ENCODE measurements around the gene HOMER2.
"Not testable (repeated sequence)": the region's sequence is repeated elsewhere in the genome, so short reads cannot be mapped to it uniquely, and the experiment has no call there.

Gene HOMER2

DNA sequence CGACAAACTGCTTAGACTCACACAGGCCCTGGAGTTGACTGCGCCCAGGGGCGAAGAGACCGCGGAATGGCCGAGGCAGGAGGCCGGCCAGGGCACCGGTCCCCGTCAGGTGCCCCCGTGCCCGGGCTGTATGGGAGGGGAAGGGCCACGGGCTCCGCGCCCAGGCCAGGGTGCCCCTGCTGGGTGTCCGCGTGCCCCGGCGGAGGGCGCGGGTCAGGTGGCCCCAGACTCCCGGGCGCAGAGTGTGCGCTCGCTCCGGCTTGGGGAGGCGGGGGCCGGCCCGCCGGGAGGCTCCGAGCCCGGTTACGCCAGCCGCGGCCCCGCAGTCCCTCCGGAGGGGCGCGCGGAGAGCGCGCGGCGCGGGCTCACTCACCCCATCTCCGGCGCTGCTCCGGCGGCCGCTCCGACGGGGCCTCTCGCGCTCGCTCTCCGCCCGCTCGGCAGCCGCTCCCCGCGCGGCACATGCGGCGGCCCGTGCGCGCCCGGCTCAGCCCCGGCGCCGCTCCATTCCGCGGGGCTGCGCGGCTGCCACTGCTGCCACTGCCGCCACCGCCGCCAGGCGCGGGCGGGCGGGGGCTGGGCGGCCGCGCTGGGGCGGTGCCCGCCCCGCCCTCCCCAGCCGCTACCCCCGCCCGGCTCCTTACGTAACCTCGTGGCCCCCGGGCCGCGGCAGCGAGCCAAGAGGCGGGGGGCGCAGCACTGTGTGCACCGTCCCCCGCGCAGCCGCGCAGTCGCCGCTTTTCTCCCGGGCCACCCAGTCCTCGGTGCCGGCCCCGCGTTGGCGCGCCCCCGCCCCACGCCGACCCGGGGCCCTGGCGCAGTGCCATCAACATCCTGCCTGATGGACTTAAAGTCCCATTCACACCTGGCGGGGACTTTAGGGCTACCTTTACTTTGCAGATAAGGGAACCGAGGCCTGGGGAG is at the start of gene HOMER2:
TSS of gene HOMER2 (minus strand) at position 563 of the 924 bp plus-strand sequence. CDS start at position 378, 185 bp downstream.
- TF ChIP-seq, protein P1, sequence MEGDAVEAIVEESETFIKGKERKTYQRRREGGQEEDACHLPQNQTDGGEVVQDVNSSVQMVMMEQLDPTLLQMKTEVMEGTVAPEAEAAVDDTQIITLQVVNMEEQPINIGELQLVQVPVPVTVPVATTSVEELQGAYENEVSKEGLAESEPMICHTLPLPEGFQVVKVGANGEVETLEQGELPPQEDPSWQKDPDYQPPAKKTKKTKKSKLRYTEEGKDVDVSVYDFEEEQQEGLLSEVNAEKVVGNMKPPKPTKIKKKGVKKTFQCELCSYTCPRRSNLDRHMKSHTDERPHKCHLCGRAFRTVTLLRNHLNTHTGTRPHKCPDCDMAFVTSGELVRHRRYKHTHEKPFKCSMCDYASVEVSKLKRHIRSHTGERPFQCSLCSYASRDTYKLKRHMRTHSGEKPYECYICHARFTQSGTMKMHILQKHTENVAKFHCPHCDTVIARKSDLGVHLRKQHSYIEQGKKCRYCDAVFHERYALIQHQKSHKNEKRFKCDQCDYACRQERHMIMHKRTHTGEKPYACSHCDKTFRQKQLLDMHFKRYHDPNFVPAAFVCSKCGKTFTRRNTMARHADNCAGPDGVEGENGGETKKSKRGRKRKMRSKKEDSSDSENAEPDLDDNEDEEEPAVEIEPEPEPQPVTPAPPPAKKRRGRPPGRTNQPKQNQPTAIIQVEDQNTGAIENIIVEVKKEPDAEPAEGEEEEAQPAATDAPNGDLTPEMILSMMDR (IDR thresholded peaks at IDR 0.05; ENCODE audit: low read depth, low read length): no peak
- no peak within 1 kb of the TSS for H3K4me3 ChIP-seq (ENCODE audit: low read depth, low read length)

DNA sequence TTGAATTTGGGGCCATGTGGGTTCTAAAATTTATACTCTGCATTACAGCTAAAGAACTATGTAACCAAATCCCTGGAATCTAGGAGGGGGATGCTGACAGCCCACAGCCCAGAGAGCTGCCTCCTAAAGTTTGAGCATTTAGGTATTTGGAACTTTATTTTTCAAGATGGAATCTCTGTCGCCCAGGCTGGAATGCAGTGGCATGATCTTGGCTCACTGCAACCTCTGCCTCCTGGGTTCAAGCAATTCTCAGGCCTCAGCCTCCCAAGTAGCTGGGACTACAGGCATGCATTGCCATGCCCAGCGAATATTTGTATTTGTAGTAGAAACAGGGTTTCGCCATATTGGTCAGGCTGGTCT is 48.1 kb upstream of the HOMER2 start:
- not testable (repeated sequence) for H3K4me3 ChIP-seq (ENCODE audit: low read depth, low read length)

DNA sequence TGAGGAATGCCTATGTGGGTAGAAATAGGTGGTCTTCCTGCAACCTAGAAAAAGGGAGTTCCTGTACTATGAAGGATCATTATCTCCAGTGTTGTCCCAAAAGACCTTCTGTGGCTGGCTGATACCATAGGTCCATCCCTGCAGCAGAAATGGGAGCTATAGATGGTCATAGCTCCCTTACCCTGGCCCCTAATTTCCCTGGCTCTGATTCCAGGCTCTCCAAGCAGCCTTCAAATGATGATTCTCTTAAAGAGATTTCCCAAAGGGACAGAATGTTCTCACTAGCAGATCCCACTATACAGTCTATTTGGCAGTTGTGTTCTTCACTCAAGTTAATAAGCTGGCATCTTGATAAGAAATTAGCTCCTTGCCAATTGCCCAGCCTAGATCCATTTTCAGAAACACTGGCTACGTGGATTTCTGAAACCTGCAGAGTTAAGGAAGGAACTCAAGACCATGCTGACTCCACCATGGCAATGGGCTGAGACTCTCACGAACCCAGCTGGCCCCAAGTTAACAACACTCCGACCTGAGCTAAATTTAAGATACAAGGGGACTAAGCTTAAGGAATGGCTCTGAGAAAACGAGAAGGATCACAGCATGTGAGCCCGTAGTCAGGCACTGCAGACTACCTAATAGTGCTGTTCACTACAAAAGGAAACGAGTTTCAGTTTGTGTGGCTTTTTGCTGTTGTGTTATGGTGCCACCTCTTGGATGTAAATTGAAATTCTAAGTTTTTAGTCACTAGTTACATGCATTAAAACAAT is 47.6 kb upstream of the HOMER2 start:
- TF ChIP-seq, protein P1 (IDR thresholded peaks at IDR 0.05; ENCODE audit: low read depth, low read length): peak; percentile 28; the same call in 1 of the 2 replicates
- peak overlapping the region; percentile 46 for H3K4me3 ChIP-seq (ENCODE audit: low read depth, low read length)

DNA sequence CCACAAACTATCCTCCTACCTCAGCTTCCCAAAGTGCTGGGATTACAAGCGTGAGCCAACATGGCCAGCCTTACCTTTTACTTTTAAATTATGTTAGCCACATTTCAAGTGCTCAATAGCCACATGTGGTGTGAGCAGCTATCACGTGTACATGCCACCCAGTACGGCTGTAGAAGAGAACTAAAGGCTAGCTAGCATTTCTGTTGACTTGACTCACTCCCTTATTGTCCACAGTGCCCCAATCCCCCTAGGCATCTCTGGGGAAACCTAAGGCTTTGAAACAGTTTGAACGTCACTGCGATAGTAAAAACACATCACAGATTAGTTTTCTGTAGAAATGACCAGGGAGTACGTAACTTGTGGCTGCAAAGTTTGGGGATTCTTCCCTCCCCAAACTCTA is 46.9 kb upstream of the HOMER2 start:
- no peak overlapping the region for H3K4me3 ChIP-seq (ENCODE audit: low read depth, low read length)
- TF ChIP-seq, protein P1 (IDR thresholded peaks at IDR 0.05; ENCODE audit: low read depth, low read length): no peak

DNA sequence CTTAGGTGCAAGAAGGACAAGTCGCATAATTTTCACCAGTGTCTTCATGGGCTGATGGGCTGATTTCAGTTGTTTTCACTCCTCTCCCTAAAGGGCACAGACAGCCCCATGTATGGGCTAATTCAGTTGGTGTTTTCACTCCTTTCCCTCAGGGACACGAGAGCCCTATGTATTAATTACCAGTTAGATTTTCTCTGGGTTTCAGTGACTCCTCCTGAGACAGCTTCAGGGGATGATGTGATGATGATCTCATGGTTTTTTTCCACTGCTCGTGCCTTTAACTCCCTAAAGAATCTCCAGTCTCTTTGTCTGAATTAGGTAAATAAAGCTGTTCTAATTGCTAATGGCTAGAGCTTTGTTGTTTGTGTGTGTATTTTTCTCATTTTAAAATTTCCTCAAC is 43.4 kb upstream of the HOMER2 start:
- no peak overlapping the region for H3K4me3 ChIP-seq (ENCODE audit: low read depth, low read length)
- TF ChIP-seq, protein P1 (IDR thresholded peaks at IDR 0.05; ENCODE audit: low read depth, low read length): no peak

DNA sequence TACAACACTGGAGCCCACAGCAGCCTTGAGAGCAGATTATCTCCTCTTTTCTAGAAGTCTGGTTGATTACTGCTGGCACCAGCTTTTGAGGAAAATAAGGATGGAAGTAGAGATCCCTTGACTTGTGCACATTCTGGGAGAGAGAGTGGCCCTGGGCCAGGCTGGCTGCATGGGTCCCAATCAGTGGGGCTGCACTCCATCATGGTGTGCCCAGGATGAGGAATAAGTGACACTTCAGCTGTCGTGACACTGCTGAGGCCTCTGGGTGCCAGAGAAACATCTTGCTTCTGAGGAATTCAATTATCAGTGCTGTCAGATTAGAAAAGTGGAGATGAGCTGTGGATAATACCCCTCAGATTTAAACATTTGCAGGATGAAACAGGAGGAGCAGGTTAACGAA is 42.6 kb upstream of the HOMER2 start:
- no peak overlapping the region for H3K4me3 ChIP-seq (ENCODE audit: low read depth, low read length)
- TF ChIP-seq, protein P1 (IDR thresholded peaks at IDR 0.05; ENCODE audit: low read depth, low read length): no peak

DNA sequence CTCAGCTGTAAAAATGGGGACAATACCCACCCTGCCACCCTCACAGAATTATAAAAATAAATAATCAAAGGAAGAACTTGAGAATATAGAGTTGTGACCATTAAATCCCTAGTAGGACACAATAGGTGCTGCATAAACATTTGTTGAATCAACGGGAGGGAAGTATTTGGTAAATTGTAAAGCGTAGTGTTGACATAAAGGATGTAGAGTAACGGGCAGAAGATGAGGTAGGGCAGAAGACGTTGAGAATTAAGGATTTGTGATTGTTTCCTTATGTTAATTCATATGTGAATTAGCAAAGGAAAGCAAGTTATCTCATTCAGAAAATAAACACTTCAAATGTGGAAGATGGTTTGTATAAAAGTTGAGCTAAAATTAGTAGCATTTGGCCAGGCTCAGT is 40.6 kb upstream of the HOMER2 start:
- no peak overlapping the region for H3K4me3 ChIP-seq (ENCODE audit: low read depth, low read length)
- TF ChIP-seq, protein P1 (IDR thresholded peaks at IDR 0.05; ENCODE audit: low read depth, low read length): no peak
